GM23248 (cell line): ENCODE results near the gene LMF2.

Experiments used
- EZH2 ChIP-seq: fragments of 200-600 bp; sonication (generic); IDR thresholded peaks from 2 replicates; pipeline ENCODE4 v1.6.1; 2018; ENCODE audit warnings: antibody characterized with exemption, mild to moderate bottlenecking; ENCODE audit not compliant: insufficient read depth, poor library complexity, severe bottlenecking
- EZH2phosphoT487 ChIP-seq: fragments of 200-600 bp; sonication (generic); IDR thresholded peaks from 2 replicates; pipeline ENCODE4 v1.6.1; 2018; ENCODE audit warnings: antibody characterized with exemption, moderate library complexity, mild to moderate bottlenecking, low read depth; ENCODE audit not compliant: insufficient read depth

DNA sequence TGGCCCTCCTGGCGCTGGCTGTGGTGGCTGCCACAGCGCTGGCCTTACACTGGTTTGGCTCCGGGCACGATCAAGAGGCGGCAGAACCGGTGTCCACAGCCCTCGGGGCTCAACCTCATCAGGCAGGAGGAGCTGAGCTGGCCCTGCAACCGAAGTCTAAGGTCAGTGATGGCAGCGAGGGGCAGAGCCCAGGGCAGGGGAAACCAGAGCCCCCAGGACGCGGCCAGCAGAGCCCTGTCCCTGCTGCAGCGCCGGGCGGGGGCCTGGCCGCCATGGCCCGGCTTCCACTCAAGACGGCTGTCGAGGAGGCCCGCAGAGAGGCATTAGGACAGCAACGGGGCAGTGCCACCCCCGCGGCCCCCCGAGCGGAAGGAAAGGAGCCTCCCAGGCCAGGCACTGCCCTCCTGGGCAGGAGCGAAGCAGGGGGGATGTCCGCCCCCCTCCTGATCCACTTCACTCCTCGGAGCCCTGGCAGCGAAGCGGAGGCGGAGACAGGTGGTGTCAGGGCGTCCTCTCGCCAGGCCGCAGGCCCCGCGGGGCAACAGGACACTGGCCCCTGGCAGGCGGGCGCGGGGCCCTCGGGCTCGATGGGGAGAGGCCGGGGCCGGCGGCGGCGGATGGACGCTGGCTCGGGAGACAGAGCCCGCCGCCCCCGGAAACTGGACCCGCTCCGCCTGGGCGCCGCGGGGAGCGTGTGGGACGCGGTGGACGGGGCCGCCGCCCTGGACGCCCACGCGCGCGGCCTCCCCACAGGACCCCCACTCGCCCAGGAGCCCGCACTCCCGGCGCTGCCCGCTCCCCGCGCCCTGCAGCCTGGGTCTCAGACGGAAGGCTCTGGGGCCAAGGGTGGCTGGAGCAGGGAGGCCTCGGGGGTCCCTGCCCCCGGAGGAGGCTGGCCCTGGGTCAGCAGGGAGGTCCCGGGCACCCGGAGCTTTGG lies 39.1 kb upstream of the LMF2 start:
- TF ChIP-seq EZH2phosphoT487 (no peak), EZH2 (no peak)
